OCI-LY1 (cell line): ENCODE measurements around the gene FAM200A.

Source experiments
- CTCF ChIP-seq: fragments of 200-600 bp; sonication (generic), shearing (Covaris generic); IDR thresholded peaks from 2 replicates; pipeline ENCODE4 v1.5.1; 2017; ENCODE audit warnings: mild to moderate bottlenecking, antibody characterized with exemption, low read length, moderate library complexity, mixed read lengths
- EZH2 ChIP-seq: fragments of 200-600 bp; sonication (generic), shearing (Covaris generic); IDR thresholded peaks from 2 replicates; pipeline ENCODE4 v1.8.0; 2017; ENCODE audit warnings: borderline replicate concordance, mixed run types, mild to moderate bottlenecking, antibody characterized with exemption, low read length, moderate library complexity, mixed read lengths

- TF ChIP-seq CTCF (peak; percentile 74), EZH2 (no peak)
These were observed 28.3 kb upstream of the FAM200A start for GRCh38 chr7:99579956-99580777.
